Midbrain (tissue), 1 donor: Measurements from ENCODE around the gene BACH2.

Experiments used
- DNase-seq: peaks from one replicate; lab custom pipeline; 2025; lab: John Stamatoyannopoulos, UW

Gene BACH2

GRCh38 chr6:90277302-90278011, 19.2 kb downstream of the BACH2 start:
- no peak for DNase-seq

DNA sequence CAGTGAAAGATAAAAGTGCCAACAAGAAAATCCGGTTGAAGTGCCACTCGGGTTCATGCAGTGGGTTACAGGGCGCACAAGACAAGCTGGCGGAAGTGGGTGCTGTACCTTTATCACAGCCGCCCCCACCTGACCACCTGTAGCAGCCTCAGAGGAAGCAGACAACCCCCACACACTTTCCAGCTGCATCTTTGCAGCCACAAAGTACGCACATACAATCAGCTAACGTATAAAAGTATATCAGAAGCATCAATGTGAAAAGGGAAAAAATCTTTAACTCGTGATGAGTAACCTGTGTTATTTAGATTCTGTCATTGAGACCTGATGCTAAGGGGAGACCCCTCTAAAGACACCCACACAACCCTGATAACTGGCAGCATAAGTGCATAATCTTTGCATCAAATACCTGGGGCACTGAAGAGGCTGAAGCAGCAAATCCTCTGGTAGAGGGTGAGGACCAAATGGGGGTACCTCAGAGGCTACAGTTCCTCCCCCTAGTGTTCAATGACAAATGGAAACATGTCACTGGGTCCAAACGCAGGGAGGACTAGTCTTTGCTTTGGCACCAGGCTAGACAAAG, 22.1 kb downstream of the BACH2 start:
- DNase-seq: no peak

DNA sequence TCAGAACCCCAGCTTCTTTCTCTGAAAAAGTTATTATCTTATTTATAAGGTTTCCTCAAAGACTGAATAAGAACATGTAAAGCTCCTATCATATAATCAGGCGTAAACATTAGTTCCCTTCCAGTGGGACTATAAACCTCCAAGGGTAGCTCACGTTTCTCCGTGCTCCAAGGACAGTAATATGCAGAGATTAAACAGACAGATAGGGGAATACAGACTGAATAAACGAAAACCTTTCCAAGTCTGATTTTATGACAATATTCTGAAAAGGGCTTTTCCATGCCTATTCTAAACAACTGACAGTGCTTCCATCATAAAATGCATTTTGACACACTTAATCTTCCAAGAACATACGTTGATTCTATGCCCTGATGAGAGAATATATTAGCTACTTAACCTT, 22.8 kb downstream of the BACH2 start:
- no peak for DNase-seq

- DNase-seq: no peak
Measured at GRCh38 chr6:90272895-90273294, 23.7 kb downstream of the BACH2 start.

GRCh38 chr6:90271831-90272230, 24.8 kb downstream of the BACH2 start:
- no peak for DNase-seq

DNA sequence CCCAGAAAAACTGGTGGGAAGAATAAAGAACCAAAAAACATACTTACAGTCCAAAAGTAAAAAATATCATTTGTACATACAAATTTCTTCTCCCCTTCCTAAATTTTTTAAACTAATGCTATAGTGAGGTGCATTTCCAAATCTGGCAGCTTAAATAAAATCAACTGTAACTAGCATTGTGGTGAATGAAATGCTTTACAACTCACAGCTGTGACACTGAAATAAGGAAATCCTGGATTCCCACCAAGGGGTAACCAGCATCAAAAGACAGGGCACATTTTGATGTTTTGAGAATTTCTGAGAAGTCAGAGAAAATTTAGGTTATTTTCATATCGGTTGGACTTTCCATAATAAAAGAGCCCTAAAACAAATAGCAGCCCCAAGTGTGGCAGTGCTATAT, 27.3 kb downstream of the BACH2 start:
- no peak for DNase-seq

DNA sequence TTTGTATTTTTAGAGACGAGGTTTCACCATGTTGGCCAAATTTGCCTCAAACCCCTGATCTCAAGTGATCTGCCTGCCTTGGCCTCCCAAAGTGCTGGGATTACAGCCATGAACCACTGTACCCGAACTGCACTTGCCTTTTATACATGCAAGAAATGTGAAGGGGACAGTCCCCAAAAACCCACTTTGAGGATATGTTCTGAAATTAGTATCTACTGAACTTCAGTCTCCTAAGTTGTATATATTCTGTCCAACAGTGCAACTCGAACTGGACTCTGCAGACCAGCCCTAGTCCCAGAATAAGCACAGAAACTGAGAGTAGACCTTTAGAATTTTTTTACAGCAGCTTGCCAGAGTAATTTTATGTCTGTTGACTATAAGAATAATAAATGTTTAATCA, 28.5 kb downstream of the BACH2 start:
- no peak for DNase-seq

DNA sequence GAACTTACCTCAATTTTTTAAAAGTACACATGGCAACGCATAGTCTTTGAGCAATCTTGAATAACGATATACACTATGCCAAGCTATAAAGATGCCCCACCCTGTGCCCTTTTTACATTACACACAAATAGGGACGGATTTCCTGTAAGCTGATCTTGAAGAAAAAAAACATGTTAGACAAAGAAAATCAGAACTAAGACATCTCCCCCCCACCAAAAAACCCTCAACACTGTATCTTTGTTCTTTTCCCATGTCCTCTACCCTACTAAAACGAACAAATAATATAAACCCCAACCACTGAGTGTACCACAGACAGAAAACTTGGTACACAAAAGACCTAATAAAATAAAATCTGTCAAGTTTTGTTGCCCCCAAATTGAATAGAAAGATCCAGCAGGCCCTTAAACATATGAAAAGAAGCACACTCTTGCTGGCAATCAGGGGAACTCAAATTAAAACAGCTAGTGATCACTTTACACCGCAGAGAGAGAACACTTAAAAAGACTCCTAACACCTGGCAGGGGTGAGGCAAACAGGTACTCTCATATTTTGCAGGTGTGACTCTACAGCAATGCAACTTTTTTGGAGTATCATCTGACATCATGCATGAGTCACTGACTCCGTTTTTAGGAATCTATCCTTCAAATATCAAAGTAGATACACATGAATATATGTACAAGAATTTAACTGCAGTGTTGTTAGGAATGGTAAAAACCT, 29.6 kb downstream of the BACH2 start:
- no peak for DNase-seq

GRCh38 chr6:90264561-90264960, 32.1 kb downstream of the BACH2 start:
- DNase-seq: no peak

GRCh38 chr6:90263633-90264032, 33.0 kb downstream of the BACH2 start:
- no peak for DNase-seq

DNA sequence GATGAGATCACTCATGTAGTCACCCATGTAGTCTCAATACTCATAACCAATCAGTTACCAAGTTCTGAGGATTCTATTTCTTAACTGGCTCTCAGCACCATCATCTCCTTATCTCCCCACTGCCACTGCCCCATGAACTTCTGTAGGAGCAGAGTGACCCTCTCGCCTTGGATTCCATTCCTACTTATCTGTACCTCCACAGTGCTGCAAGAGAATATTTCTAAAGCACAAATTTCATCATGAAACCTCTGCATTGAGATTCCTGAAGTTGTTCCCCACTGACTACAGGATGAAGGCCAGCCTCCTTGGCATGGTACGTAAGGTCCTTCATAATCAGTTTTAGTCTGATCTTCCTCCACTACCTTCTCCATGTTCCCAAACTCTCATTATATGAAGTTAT, 34.8 kb downstream of the BACH2 start:
- DNase-seq: no peak

DNA sequence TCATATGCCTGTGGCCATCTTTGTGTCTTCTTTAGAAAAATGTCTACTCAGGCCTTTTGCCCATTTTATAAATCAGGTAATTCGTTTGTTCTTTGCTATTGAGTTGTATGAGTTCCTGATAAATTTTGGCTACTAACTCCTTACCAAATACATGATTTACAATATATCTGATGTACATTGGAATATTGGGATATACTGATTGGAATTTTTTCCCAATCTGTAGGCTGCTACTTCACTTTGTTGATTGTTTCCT, 39.2 kb downstream of the BACH2 start:
- no peak for DNase-seq

DNA sequence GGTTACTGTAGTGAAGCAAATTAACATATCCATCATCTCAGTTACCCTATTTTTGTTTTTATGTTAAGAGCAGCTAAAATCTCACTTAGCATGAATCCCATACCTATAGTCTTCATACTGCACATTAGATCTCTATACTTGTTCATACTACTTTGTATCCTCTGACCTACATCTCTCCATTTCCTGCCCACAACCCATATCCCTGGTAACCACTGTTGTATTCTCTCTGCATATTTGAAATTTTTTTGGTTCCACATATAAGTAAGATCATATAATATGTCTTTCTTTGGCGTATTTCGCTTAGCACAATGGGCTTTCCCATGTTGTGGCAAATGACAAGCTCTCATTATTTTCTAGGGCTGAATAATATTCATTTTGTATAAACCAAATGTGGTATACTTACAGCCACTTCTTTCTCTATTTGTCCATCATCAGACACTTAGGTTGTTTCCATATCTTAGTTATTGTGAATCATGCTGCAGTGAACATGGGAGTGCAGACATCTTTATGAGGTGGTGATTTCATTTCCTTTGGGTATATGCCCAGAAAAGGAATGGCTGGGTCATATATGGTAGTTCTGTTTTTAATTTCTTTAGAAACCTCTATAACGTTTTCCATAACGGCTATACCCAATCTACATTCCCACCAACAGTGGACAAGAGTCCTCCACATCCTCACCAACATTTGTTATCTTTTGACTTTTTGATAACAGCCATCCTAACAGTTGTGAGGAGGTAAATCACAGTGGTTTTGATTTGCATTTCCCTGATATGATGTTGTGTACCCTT, 39.8 kb downstream of the BACH2 start:
- no peak for DNase-seq

GRCh38 chr6:90253631-90254030, 43.0 kb downstream of the BACH2 start:
- DNase-seq: no peak

DNA sequence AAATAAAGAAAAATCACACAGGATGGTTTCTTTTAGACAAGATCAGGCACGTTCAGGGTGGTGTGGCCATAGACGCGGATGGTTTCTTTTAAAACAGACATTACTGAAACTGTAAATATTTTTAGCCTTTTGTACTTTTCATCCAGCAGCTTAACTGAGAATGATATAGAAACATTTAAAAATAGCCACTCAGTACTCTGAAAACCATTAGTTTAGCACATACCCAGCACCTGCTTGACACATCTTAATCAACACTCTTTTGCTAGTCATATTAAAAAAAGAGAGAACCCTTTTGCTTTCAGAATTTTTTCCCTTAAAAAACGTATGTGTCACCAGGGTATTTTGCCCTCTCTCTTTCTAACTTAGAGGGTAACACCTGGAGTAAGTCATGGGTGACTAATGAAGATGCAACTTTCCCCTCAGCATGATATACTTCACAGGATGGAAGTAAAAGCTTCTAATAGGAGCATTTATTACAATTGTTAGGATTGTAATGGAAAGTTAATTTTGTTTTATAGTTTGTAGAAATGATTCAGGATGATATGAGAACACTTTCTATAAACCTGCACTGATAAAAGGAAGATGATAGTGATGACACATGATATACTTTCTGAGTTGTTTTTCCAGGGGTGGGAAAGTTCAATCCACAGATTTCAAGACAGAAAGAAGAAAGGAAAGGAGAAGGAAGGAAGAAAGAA, 45.2 kb downstream of the BACH2 start:
- no peak for DNase-seq

- DNase-seq: no peak
Measured at GRCh38 chr6:90250405-90250804, 46.2 kb downstream of the BACH2 start.

DNA sequence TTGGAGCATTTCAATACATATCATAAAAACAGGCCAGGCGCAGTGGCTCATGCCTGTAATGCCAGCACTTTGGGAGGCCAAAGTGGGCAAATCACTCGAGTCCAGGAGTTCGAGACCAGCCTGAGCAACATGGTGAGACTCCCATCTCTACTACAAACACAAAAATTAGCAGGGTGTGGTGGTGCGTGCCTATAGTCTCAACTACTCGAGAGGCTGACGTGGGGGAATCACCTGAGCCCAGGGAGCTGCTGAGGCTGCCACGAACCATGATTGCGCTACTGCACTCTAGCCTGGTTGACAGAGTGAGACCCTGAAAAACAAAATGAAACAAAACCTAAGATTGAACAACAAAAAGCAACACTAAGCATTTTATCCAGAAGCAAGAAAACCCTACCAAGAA, 47.2 kb downstream of the BACH2 start:
- no peak for DNase-seq

- DNase-seq: no peak
Measured at GRCh38 chr6:90249034-90249433, 47.6 kb downstream of the BACH2 start.

DNA sequence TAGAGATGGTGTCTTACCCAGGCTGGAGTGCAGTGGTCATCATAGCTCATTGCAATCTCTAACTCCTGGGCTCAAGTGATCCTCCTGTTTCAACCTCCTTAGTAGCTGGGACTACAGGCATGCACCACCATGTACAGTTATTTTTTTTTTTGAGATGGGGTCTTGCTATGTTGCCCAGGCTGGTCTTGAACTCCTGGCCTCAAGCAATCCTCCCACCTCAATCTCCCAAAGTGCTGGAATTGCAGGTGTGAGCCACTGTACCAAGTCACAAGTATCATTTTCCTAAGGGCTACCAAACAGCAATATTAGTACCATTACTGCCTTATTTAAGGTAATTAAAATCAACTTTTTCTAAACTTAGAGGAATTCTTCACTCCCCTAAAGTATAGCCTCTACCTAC, 49.4 kb downstream of the BACH2 start:
- no peak for DNase-seq

GRCh38 chr6:90241229-90241880, 55.3 kb downstream of the BACH2 start:
- DNase-seq: no peak

DNA sequence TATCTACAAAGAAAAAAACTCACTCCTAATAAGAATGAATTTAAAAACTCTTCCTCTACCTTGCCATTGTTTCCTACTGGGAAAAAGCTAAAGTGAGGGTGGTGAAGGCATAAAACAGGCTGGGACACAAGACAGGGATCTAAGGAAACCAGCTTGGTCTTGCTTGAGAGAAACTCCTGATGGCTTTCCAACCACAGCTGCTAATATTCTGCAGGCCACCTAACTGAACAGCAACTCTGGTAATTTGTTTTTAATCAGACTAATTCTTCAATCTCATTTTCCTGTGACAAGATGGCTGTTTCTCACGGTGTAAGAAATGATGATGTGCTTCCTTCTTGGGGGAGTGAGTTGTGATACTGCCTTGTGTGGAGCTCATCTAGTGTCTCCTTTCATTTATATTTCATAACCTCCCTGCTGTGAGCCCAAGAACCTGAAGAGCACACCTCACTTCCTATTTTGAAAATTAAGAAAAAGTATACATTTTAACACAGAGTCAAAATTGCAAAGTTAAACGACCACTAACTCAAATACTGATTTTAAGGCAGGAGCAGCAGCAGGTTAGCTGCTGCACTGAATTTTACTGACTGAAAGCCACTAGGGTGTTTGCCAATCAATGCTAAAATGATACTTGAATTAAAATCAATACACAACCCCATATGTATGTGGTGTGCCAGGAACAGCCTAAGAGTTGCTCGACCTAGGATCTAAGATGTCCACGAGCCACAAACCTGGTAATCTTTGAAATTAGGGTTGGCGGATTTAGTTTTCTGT, 58.0 kb downstream of the BACH2 start:
- no peak for DNase-seq
